ENCODE data around the gene MICA.
"Not testable (repeated sequence)": the region's sequence is repeated elsewhere in the genome, so short reads cannot be mapped to it uniquely, and the experiment has no call there.

Gene MICA

GRCh38 chr6:31381666-31382065 lies 21.7 kb upstream of the MICA start:
- DNase-seq = no peak

GRCh38 chr6:31383149-31383548 lies 20.2 kb upstream of the MICA start:
- DNase-seq = no peak

GRCh38 chr6:31385041-31385440 lies 18.4 kb upstream of the MICA start:
- no peak for DNase-seq

- no peak for DNase-seq
Observed at GRCh38 chr6:31386099-31386498, 17.3 kb upstream of the MICA start.

- no peak for DNase-seq
Observed at GRCh38 chr6:31386977-31387376, 16.4 kb upstream of the MICA start.

GRCh38 chr6:31388916-31389801 lies 14.2 kb upstream of the MICA start:
- not testable (repeated sequence) for DNase-seq

- not testable (repeated sequence) for DNase-seq
Observed at GRCh38 chr6:31389802-31390132, 13.6 kb upstream of the MICA start.

- peak in 1 of 51 donors; percentile 3 for DNase-seq
Observed at GRCh38 chr6:31393932-31394331, 9.5 kb upstream of the MICA start.

- DNase-seq = no peak
Observed at GRCh38 chr6:31394381-31394780, 9.0 kb upstream of the MICA start.

GRCh38 chr6:31395832-31396231 lies 7.6 kb upstream of the MICA start:
- no peak for DNase-seq

- DNase-seq = peak in 43 of 51 donors; percentile 2 to 84 (median 57)
Observed at GRCh38 chr6:31396422-31397152, 6.8 kb upstream of the MICA start.

- DNase-seq = not testable (repeated sequence)
Observed at GRCh38 chr6:31397153-31397499, 6.3 kb upstream of the MICA start.

GRCh38 chr6:31397901-31398525 lies 5.4 kb upstream of the MICA start:
- peak in 1 of 51 donors; percentile 1 for DNase-seq

GRCh38 chr6:31399589-31400466 lies 3.6 kb upstream of the MICA start:
- DNase-seq = peak in 48 of 51 donors; percentile 20 to 83 (median 58)

- peak in 38 of 51 donors; percentile 3 to 71 (median 22) for DNase-seq
Observed at GRCh38 chr6:31400467-31401289, 2.7 kb upstream of the MICA start.

- DNase-seq = no peak
Observed at GRCh38 chr6:31401403-31401802, 2.0 kb upstream of the MICA start.

- peak in 3 of 51 donors; percentile 10 to 37 (median 23) for DNase-seq
Observed at GRCh38 chr6:31402324-31403282, 792 bp upstream of the MICA start.

GRCh38 chr6:31404061-31404364 lies 618 bp downstream of the MICA start:
- peak in 1 of 51 donors; percentile 1 for DNase-seq

- DNase-seq = no peak
Observed at GRCh38 chr6:31405996-31406395, 2.6 kb downstream of the MICA start.

Data from hypothalamus (tissue), 51 donors.